GOT3 (cell line): ENCODE results near the gene KRTAP10-6.
"Not testable (repeated sequence)": the region's sequence is repeated elsewhere in the genome, so short reads cannot be mapped to it uniquely, and the experiment has no call there.

Experiments
- DNase-seq: peaks from one replicate; lab custom pipeline; 2025; ENCODE audit warnings: mixed read lengths; lab: John Stamatoyannopoulos, UW

Gene KRTAP10-6

GRCh38 chr21:44599264-44600029 is 7.1 kb upstream of the KRTAP10-6 start:
- DNase-seq: no peak

- DNase-seq: no peak
Measured at GRCh38 chr21:44598061-44598460, 5.8 kb upstream of the KRTAP10-6 start.

GRCh38 chr21:44596068-44596725 is 3.9 kb upstream of the KRTAP10-6 start:
- no peak for DNase-seq

GRCh38 chr21:44595524-44595923 is 3.2 kb upstream of the KRTAP10-6 start:
- no peak for DNase-seq

- no peak for DNase-seq
Measured at GRCh38 chr21:44594406-44594916, 2.2 kb upstream of the KRTAP10-6 start.

DNA sequence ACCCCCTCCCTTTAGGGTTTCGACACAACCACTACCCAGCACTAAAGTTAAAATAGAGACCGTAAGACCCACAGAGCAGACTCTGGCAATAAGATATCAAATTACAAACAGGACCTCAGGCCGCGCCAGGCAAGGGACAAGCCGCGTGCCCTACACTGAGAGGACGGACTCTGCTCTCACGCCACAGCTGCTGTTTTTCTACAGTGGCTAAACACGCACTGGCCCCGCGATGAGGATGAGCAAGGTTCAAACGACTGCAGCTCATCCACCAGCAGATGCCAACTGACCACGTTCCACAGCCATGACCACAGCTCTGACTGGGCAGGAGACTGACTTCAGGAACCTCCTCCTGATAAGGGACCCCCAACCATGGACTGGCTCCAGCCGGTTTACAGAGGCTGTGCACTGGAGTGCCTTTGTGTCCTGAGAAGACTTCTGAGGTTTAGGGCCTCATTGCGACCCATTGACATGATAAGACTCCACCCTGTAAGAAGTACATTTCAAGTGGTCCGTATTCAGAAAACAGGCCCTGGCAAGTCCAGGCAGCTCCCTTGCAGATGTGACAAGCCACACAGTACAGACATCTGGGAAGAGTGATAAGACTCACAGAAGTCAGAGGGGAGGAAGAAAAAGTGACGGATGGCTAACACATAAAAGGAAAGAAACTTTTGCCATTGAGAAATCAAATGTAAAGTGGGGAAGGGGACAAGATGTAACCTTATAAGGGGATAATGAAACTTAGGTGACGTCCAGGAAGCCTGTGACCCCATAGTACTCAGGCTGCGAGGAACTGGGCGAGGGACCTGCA is 1.5 kb upstream of the KRTAP10-6 start:
- DNase-seq: no peak

DNA sequence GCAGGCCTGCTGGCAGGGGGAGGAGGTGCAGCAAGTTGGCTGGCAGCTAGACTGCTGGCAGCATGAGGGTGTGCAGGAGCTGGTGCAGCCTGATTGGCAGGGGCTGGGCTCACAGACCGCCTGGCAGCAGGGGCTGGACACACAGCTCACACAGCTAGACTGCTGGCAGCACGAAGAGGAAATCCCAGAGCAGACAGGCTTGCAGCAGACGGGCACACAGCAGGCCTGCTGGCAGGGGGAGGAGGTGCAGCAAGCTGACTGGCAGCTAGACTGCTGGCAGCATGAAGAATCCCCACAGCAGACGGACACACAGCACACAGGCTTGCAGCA is 539 bp downstream of the KRTAP10-6 start:
- not testable (repeated sequence) for DNase-seq

DNA sequence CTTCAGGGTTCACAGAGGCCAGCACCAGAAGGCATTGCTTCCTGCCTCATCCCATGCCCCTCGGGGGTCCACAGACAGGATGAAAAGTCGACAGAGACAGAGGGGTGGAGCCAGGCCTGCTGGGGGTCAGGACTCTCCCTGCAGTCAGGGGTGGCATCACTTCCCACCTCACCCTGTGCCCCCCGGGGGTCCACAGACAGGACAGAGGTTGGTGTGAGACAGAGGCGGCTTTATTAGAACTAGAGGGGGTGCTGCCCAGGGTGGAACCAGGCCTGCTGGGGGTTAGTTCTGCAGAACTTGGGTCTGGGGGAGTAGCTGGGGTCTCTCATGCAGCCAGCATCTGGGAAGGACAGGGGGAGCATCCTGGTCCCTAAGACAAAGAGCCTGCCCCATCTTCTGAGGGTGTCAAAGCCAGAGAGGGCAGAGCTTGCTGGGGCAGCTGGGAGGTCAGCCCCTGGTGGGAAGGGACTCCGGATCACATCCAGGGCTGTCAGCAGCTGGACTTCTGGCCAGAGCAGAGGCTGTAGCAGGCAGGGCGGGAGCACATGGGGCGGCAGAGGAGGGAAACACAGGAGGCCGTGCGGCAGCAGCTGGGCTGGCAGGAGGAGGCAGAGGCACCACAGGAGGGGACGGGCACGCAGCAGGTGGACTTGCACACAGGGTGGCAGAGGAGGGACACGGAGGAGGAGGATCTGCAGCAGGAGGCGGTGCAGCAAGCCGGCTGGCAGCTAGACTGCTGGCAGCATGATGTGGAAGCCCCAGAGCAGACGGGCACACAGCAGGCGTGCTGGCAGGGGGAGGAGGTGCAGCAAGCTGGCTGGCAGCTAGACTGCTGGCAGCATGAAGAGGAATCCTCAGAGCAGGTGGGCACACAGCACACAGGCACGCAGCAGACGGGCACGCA is 1.2 kb downstream of the KRTAP10-6 start:
- DNase-seq: not testable (repeated sequence)

DNA sequence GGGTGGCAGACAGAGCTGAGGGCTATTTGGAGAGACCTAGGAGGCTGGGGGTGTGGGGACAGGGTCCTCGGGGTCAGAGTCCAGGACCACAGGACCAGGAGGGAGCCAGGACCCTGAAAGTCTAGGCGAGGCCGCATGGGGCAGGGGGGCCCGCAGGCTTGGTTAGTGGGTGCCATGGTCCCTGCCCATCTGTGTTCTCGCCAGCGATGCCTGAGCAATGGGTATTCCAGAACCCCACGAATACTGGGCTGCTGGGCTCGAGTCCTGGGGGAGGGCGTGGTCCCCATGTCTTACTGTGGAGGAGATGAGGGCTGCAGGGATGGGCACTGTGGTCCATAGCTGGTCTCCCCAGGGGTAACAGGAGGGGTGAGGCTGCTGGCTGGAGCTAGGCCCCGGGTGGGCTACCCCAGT is 2.0 kb downstream of the KRTAP10-6 start:
- DNase-seq: no peak

DNA sequence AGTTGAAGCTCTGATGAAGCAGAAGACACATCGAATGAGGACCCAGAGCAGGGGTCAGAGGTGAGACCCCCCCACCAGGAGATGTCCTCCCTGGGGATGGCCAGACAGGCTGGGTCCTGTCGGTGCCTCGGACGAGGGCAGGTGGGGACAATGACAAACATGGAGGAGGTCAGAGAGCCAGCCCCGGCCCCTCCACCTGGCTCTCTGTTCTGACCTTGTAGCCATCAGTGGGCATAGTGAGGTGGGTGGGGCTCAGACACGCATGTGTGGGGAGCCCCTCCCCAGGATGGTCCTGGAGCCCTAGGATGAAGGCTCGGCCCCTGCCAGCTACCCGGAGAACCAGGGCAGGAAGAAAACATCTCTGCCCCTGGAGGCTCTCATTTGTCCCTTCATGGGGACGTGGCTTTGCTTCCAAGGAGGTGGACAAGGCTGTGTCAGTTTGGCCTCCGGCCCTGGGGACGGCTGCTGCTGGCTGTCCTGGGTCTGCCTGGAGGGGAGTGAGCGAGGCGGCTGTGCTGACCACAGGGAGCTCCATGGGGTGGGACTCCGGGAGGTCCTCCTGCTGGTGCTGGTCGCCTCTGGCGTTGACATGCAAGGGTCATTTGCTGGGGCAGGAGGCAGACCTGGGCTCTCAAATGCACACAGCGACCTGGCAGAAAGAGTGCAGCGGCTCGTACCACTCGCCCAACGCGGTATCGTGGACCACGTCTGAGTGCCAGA is 2.6 kb downstream of the KRTAP10-6 start:
- DNase-seq: no peak

- DNase-seq: no peak
Measured at GRCh38 chr21:44589094-44589493, 3.2 kb downstream of the KRTAP10-6 start.

DNA sequence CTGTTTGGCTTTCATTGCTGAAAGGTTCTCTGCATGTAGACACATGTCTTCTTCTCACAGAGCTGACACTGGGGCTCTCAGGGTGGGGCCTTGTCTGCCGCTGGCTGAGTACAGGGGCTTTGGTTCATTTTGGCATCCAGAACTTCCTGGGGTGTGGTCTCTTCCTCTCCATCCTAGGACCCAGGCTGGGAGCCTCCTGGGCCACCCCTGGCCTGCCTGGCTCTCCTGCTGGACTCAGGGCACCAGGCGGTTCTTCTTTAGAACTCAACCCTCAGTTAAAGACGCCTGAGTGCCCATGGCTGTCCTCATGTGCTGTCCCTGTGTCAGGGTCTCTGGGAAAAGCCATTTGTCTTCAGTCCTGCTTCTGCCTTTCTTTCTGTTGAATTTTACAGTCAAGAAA is 6.4 kb downstream of the KRTAP10-6 start:
- DNase-seq: no peak

DNA sequence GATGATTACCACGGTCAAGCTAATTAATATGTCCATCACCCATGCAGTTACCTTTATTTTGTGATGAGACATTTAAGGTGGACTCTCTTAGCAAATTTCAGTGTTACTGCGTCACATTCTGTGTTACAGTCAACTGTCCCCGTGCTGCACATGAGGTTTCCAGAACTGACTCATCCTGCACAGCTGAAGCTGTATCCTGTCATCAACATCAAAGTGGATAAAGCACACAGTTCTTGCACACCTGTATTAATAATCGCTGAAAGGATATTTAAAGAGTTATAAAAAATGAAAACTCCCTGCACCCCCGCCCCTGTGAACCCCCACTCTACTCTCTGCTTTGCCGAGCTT is 8.5 kb downstream of the KRTAP10-6 start:
- no peak for DNase-seq

- DNase-seq: no peak
Measured at GRCh38 chr21:44583089-44583799, 9.1 kb downstream of the KRTAP10-6 start.

GRCh38 chr21:44582055-44582454 is 10.2 kb downstream of the KRTAP10-6 start:
- no peak for DNase-seq

DNA sequence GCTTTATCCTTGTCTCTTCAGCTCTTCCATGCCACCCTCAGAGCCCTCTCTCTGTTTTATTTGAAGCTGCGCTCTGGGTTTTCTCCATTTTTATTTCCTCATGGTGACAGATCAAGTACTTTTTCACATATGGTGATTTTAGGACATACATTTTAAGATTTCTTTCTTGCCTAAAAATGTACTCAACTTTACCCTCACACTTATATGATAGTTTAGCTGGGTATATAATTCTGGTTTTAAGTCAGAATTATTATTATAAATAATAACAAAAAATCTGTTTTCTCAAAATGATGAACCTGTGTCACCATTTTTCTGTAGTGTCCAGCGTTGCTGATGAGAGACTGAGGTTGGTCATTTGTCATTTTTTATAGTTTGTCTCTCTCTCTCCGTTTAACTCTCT is 11.1 kb downstream of the KRTAP10-6 start:
- DNase-seq: no peak

- not testable (repeated sequence) for DNase-seq
Measured at GRCh38 chr21:44580231-44580821, 12.0 kb downstream of the KRTAP10-6 start, which contains the start of gene KRTAP10-5. KRTAP10-5 (minus strand) TSS chr21:44580604; CDS start chr21:44580578, 26 bp downstream.

DNA sequence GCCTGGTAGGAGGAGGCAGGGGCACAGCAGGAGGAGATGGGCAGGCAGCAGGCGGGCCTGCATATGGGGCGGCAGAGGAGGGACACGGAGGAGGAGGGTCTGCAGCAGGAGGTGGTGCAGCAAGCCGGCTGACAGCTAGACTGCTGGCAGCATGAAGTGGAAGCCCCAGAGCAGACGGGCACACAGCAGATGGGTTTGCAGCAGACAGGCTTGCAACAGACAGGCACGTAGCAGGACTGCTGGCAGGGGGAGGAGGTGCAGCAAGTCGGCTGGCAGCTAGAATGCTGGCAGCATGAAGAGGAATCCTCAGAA is 12.5 kb downstream of the KRTAP10-6 start:
- DNase-seq: no peak

DNA sequence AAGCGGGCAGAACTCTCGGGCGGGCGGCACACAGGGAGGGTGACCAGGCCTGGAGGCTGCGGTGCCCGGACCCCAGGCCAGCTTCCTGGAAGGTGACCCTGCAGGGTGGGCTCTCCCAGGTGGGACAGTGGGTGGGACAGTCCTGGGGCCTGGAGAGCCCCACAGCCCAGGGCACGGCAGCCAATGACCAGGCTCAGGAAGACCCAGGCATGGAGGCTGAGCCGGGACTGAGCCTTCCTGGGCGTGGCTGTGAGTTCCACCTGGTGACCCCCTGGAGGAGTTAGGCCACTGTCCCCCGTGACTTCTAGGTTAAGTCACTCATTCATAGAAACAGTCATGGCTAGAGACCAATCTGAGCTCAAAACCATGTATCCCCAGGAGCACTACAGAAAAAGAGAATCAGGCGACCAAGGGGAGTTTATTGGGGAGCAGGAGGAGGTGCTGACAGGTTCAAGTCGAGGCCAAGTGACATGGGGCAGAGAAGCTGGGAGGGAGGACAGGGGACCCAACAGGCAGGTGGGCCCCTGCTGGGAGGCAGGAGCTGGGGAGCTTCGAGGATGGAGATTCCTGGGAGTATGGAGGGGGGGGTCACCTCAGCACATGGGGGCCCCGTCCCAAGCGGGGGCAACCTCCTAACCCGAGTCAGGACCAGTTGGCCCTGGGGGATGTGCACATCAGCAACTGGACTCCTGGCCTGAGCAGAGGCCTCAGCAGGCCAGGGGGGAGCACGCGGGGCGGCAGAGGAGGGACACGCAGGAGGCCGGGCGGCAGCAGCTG is 13.1 kb downstream of the KRTAP10-6 start:
- DNase-seq: no peak
